Smooth muscle cell of the brain vasculature (primary cell): ENCODE data around the gene TXNRD3.

Source experiments
- DNase-seq: peaks from one replicate; pipeline ENCODE4 v3.0.0-alpha.2; 2012; ENCODE audit warnings: low read depth, low spot score

TXNRD3 gene

GRCh38 chr3:126672340-126672739 is 17.4 kb upstream of the TXNRD3 start:
- DNase-seq, result no peak

DNA sequence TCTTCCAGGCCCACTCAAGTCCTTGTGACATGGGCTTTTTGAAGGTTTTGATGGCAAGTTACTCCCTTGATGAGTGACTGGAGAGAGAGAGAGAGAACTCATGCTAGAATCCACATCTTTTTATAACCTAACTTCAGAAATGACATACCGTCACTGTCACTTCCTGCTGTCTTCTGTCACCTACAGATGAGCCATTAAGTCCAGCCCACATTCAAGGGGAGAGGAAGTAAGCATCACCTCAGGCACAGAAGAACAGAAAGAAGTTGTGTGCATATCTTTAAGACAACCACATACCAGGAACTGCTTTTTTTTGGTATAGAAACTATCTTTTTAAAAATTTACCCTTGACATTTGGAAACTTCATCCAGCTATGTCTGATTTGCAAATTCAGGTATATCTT is 16.6 kb upstream of the TXNRD3 start:
- DNase-seq, result no peak

DNA sequence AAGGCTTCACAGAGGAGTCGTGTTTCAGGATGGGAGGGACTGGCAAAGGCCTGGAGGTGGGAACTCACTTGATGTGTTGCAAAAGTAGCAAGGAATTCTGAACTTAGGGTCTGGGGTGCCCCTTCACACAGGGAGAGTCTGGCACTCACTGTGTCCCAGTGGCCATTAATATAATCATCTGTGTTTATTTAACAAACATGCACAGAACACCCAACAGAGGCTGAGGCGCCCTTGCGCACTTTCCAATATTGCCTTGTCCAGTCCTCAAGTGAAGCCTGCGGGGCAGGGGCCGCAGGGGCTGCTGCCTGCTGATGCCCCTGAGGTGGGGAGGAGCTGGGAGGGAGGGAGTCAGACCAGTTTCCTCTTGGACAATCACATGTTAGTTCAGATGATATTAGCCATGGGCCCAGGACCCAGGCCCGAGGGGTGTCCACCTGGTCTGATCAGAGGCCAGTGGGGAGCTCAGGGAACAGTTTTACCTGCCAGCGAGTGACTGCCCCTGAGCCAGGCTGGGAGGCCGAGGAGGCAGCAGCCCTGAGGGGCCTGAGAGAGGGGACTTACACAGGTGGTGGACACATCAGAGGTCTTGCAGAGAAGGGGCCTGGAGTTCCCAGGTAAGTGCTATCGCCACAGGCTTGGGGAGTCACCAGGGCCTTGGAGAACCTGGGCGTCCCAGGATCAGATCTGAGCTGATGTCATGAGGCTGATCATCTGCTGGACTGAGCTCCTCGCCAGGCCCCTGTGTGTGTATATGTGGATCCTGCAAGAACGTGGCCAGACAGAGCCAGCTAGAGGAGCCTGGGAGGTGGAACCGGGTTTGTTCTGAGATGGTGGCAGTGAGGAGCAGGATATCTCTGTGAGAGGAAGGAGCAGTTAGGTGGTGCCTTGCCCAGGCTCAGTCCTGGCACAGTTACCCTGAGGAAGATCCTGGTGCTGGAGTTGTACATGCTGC is 13.8 kb upstream of the TXNRD3 start:
- DNase-seq, result no peak

- no peak for DNase-seq
These were observed 12.9 kb upstream of the TXNRD3 start for GRCh38 chr3:126667631-126668449.

GRCh38 chr3:126666658-126667528 is 12.0 kb upstream of the TXNRD3 start:
- DNase-seq, result no peak

GRCh38 chr3:126665959-126666657 is 11.2 kb upstream of the TXNRD3 start:
- no peak for DNase-seq

DNA sequence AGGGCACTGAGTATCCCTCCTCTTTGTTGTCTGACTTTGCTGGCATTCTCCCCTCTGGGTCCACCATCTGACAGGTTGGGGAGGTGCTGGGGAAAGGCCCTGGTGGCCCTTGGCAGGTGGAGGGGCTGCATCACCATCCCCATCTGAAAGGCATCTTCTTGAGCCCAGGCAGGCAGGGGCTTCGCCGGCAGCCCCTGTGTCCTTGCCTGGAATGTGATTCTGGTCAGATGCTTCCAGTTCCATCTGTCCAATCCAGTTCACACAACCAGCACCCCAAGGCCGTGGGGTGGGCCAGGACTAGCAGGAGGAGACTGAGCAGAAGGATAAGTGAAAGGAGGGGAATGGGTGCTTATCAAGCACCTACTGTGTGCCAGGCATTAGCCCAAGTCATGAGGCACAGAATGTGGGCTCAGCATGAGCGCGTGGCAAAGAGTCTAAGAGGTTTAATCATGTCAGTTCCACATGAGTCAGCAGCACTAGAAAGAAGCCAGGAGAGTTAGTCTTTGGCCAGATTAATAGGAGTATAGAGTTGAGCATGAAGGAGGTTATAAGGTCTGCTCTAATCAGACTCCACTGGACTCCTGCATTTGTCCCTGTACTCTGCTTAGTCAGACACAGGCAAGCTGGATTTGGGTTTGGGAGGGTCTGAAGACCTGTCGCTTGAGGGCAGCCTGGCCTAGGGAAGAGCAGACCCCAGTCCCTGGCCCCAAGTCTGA is 10.5 kb upstream of the TXNRD3 start:
- no peak for DNase-seq

DNA sequence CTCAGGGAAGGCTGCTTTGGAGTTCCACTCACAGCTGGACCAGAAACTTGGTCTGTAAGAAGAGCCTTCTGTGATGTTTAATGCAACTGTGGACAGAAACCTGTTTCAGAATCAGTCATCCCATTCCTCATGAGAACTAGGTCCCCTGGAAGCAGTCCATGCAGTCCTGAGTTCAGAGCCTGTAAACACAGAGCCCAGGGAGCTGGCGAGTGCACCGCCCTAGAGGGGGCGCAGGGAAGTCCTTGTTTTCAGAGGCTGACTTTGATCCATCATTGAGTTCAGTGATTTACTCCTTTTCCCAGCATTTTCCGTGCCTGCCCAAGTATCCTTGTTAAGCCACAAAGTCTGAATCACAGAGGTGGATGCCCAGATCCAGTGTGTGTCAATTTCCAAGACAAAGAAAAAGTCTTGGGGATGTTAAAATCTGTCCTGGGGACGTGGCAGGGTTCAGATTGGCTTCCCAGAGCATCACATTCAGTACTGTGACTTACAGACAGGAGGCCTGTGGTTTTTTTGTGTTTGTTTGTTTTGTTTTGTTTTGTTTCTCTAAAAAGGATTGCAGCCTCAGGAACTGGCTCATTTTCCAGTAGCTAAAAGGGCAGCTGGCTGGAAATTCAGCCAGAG is 9.8 kb upstream of the TXNRD3 start:
- no peak for DNase-seq

GRCh38 chr3:126663750-126664149 is 8.8 kb upstream of the TXNRD3 start:
- no peak for DNase-seq

DNA sequence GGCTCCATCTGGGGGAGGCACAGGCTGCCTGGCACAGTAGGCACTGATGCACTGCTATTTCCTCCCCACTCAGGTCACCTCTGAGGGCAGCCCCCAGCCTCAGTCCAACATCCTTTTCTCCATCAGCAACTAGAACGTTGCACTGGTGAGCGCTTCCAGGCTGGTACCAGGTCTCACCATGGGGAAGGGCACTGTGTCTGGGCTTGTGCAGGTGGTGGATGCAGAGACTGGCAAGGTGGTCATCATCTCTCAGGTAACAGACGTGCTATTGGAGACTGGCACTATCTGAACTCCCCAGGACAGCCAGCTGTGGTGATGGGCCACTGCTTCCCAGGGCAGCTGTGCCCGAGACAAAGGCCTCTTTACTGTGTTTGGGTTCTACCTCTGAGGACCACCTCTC is 8.3 kb upstream of the TXNRD3 start:
- DNase-seq, result no peak

- DNase-seq, result no peak
These were observed 6.8 kb upstream of the TXNRD3 start for GRCh38 chr3:126661532-126662364.

DNA sequence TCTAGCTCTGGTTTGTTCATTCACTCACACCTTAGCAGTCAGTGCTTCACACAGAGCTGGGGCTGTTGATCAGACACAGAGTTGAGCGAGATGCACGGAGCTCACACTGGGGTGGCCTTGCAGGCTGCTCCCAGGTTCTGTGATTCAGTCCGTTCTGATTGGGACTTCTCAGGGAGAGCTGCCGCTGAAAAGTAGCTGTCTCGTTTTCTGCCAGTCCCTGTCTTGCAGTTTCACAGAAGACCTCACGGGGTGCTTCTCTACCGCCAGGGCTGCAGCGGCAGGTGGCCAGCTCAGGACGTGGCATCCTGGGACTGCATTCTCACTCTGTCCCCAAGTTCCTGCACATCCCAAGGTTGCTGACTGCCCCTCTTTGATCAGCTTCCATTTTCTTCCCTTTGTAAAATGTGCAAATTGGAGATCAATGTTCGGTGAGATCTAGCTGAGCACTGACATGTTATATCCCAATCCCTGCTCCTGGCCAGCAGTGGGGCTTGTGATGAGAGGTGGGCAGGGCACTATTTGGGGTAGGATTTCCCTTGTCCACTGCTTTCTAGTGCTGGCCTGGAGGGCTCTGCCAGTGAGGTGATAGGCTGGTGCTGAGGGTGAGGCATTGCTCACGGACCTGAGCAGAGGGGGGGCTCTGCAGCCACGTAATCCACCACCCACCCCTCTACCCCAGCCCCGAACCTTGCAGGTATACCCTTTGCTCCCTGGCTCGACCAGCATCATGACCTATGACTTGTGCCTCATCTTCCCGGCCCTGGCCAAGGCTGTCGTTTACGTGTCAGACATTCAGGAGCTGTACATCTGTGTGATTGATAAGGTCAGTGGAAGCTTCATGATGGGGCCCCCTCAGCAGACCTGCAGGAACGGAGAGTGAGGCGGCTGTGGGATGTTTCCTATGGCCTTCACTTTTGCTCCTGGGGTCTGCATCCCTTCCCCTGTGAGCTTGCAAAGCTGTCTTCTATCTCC is 5.3 kb upstream of the TXNRD3 start:
- no peak for DNase-seq

GRCh38 chr3:126658584-126658983 is 3.7 kb upstream of the TXNRD3 start:
- DNase-seq, result no peak

GRCh38 chr3:126657901-126658300 is 3.0 kb upstream of the TXNRD3 start:
- DNase-seq, result no peak

DNA sequence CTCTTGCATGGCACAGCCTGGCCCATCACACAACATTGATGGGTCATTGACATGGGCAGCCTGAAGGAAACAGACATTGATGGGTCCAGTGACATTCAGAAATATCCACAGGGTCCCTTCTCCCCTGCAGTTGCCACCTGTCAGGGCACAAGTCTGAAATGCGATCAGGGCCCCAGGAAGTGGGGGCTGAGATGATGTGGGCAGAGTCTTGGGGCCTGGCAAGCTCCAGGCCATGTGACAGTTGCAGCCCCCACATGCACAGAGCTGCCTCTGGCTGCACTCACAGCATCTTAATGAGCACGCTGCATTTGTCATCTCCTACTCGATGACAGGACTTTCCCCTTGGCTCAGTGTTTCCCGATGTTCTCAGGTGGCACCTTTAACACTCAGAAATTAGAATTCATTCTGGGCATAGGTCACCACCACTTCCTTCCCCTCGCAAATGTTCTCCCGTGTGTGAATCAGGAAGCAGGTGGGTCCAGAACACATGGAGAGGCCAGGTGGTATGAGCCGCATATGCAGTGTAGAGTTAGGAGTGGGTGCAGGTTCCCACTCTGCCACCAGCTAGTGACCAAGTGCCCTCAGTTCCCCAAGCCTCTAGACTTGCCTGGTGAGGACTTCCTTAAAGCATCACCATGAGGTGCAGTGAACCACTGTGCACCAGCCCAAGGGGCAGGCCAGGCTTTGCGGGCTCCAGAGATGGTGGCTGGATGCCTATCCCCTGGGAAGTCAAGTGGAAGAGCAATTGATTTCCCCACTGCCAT is 1.6 kb upstream of the TXNRD3 start:
- no peak for DNase-seq

DNA sequence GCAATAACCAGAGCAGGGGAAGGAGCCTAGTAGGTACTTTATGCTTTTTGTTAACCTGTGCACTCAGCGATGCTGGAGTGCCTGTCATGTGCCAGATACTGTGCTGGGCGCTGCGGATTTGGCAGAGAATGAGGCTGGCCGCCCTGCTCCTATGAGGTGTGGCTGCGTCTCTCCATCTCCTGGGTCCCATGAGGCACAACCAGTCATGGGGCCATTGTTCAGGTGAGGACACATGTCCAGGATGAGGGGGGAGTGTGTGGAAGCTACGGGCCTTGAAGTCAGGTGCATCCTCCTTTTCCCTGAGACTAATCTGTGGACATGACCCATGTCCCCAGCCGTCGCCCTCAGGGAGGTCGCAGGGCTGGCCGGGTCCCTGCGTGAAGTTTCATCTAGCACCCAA is 963 bp upstream of the TXNRD3 start:
- no peak for DNase-seq

GRCh38 chr3:126649556-126650092 is 5.3 kb downstream of the TXNRD3 start:
- DNase-seq, result no peak
